GM18951 (cell line): Measurements from ENCODE around the gene AP3D1.
"Not testable (repeated sequence)": the region's sequence is repeated elsewhere in the genome, so short reads cannot be mapped to it uniquely, and the experiment has no call there.

Source experiments
- POLR2A ChIP-seq: IDR thresholded peaks from 4 replicates; pipeline ENCODE4 v1.6.1; 2011; ENCODE audit warnings: mild to moderate bottlenecking; ENCODE audit not compliant: insufficient read length, insufficient read depth; ENCODE audit errors: extremely low read depth
- in situ Hi-C: fragments of 300-500 bp; cut with MboI; formaldehyde crosslinking; loops from one replicate; pipeline ENCODE4 v1.12.0; 2022; ENCODE audit warnings: low sequenced_read_pairs, mixed read lengths, inconsistent platforms; ENCODE audit not compliant: unreplicated experiment

The AP3D1 gene

DNA sequence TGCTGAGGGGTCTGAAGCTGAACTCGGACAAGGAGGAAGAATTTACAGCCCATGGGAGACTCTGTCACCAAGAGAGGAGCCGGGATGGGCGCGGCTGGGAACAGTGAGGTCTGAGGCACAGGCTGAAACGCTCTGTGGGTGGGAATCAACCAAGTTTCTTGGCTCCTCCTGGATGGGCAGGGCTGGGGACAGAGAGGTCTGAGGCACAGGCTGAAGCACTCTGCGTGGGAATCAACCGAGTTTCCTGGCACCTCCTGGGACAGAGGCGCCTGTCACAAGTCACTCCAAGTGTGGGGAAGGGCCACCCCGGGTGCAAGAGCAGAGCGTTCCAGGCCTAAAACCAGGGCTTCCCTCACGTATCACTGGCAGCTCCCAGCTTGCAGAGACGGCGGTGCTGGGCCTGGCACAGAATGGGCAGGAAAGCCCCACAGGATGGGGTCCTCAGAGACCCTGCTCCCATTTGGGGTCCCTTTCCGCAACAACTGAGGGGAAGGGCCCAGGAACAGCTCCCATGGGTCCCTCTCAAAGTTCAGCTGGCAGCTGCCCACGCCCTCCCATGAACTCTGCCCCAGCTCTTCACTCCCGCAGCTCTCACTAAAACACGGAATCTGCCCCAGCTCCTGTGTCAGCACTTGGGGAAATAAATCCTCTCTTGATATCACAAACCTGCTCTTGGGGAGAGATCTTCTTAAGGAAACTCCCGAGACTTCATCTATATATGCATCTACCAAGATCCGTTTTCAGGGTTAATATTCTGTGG is 18.5 kb downstream of the AP3D1 start:
- TF ChIP-seq POLR2A: no peak
- in situ Hi-C loops: no loop called here

DNA sequence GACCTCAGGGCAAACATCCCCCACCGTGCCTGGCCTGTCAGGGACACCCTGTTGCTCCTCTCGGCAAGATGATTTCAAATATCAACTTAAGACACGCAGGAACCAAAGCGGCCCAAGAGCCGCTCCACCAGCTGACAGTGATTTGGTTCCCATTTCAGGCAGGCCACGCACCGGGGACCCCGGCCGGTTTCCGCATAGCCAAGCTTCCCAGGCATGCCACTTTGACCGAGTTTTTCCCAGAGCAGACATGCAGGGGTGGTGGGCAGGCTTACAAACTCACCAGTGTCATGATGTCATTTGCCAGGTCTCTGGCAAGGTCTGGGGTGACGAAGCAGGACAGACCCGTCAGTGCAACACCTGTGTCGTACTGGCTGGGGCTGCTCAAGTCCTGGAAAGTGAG is 19.2 kb downstream of the AP3D1 start:
- TF ChIP-seq POLR2A: no peak
- in situ Hi-C loops: no loop called here

GRCh38 chr19:2131012-2131975 is 20.1 kb downstream of the AP3D1 start:
- in situ Hi-C loops: not testable (repeated sequence)

GRCh38 chr19:2129892-2130770 is 21.2 kb downstream of the AP3D1 start:
- no peak for TF ChIP-seq POLR2A
- in situ Hi-C loops: no loop called here

DNA sequence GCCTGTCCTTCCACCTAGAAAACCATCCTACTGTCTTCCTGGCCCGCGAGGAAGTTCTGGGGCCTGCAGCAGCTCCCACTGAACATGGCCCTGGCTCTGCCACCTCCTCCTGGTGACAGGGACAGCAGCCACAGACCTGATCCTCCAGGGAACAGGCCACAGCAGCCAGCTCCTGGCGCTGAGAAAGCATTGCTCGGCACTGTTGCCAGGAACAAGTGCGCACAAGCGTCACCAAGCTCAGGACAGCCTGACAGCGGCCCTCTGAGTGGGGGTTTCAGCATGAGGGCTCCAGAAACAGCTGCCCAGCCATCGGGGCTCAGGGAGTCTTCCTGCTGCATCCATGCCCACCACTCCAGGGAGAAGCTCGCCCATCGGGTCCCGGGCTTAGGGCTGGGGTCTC is 21.9 kb downstream of the AP3D1 start:
- in situ Hi-C loops: no loop called here

DNA sequence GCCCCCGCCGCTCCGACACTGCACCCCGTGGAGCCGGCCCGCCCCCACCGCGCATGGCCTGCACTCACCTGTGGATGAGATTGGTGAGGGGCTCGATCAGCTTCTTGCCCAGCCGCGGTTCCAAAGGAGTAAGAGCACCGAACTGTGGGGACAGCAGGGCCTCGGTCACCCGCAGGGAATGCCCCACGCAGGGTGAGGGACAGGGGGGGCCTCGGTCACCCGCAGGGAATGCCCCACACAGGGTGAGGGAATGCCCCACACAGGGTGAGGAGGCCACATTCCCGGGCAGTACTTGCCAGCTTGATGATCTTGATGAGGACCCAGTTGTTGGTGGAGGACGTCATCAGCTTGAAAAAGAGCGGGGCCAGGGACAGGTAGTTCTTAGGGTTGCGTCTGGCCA is 22.3 kb downstream of the AP3D1 start:
- in situ Hi-C loops: no loop called here
- TF ChIP-seq POLR2A: no peak

More for the DNA sequence above, 21.9 kb downstream of the AP3D1 start:
- no peak for TF ChIP-seq POLR2A

DNA sequence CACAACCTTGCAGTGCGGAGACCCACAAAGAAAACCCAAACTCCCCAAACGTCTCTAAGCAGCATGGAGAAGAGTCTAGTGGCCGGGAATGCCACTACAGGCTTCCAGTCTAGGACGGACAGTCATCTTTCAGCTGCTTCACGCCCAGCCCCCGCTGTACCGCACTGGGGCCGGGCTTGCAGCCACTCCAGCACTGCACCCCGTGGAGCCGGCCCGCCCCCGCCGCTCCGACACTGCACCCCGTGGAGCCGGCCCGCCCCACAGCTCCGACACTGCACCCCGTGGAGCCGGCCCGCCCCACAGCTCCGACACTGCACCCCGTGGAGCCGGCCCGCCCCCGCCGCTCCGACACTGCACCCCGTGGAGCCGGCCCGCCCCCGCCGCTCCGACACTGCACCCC is 23.1 kb downstream of the AP3D1 start:
- in situ Hi-C loops: not testable (repeated sequence)

DNA sequence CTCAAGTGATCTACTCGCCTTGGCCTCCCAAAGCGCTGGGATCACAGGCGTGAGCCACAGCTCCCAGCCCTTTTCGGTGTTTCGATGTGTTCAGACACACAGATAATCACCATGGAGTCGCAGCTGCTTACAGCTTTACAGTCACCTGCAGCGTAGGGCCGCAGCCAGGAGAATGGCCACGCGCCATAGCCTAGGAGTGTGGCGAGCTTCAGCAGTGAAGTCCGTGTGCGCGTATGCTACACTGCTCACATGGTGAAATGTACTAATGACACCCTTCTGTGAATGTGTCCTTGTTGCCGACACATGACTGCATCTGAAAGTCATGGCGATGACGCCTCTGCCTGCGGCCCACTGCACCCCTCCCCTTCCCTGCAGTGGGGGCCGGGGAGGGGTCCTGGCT is 23.6 kb downstream of the AP3D1 start:
- in situ Hi-C loops: no loop called here

GRCh38 chr19:2126879-2127518 is 24.4 kb downstream of the AP3D1 start:
- TF ChIP-seq POLR2A: no peak
- in situ Hi-C loops: no loop called here

More for the DNA sequence above, 23.6 kb downstream of the AP3D1 start:
- no peak for TF ChIP-seq POLR2A

DNA sequence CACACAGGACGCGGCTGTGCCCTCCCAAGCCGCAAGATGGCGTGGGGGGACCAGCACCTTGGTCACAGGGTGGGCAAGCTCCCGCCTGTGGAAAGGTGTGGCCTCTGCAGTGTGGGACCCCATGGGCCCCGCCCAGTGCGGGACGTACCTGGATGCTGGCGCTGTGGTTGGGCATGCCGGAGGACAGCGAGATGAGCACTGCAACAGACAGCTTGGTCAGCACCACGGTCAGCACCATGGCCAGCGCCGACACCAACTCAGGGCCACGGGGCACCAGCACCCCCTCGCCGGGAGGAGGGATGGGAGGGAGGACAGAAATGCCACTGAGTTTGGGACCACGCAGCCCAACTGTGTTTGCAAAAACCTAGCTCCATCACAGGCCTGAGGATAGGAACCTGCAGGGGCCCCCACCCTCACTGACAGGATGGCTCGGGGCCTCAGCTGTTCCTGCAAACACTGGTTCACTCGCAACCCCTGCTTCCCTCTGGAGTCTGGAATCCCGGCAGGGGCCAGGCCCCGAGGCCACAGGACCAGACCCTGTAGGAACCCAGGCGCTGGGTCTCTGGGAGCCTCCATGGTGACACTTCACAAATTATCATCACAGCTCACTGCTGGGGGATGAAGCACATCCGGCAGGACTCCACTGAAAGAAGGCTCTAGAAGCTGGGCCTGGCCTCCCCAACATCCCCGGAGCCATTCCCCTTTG is 27.5 kb downstream of the AP3D1 start:
- no peak for TF ChIP-seq POLR2A
- in situ Hi-C loops: no loop called here

DNA sequence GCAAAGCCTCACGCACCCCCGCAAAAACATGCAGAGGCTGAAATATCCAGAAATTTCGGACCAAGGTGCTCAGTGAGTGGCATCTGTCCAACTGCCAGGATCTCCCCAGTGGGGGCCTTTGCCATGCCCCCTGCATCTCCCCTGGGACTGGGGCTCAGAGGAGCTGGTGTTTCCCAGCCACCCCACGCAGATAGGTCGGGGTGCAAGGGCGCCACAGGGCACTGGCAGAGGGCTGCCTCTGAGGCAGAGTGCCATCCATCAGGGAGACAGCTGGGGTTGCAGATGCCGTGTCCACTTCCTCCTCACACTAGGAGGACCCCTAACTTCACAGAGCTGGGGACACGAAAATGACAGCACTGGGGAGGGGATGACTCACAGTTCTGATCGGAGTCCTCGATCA is 28.4 kb downstream of the AP3D1 start:
- in situ Hi-C loops: no loop called here
- TF ChIP-seq POLR2A: no peak

DNA sequence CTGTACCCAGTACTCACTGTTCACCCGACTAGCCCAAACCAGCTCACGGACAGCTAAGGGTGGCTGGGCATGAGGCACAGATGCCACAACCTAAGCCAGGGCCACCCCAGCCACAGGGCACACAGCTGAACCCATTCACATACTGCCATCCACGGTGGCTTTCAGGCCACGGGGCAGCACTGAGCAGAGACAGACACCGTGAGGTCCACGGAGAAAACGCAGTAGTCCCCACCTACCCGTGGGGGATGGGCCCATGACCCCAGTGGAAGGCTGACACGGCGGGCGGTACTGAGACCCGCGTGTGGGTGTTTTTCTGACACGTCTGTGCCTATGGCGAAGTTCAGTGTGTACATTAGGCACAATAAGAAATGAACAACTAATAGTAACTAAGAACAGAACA is 29.1 kb downstream of the AP3D1 start:
- no peak for TF ChIP-seq POLR2A
- in situ Hi-C loops: no loop called here
